WERI-Rb-1 (cell line): ENCODE data around the gene APEX1.
"Not testable (repeated sequence)": the region's sequence is repeated elsewhere in the genome, so short reads cannot be mapped to it uniquely, and the experiment has no call there.

ENCODE experiments used
- DNase-seq: peaks from one replicate; pipeline ENCODE4 v3.0.0-alpha.2; 2020
- H3K27ac ChIP-seq: fragments of 250-450 bp; sonication (Bioruptor Pico); 2 replicates; pipeline ENCODE4 v1.5.1; 2020; ENCODE audit warnings: mild to moderate bottlenecking, moderate library complexity
- H3K27me3 ChIP-seq: fragments of 250-450 bp; sonication (Bioruptor Pico); 2 replicates; pipeline ENCODE4 v1.5.1; 2021; ENCODE audit warnings: mild to moderate bottlenecking, low read depth, moderate library complexity; ENCODE audit not compliant: insufficient read depth, severe bottlenecking
- H3K36me3 ChIP-seq: fragments of 250-450 bp; sonication (Bioruptor Pico); 2 replicates; pipeline ENCODE4 v1.5.1; 2020; ENCODE audit warnings: mild to moderate bottlenecking, moderate library complexity
- H3K4me3 ChIP-seq: 2 replicates; pipeline ENCODE4 v1.5.1; 2011; ENCODE audit warnings: low read depth, mild to moderate bottlenecking, control low read depth, low read length
- H3K9me3 ChIP-seq: fragments of 250-450 bp; sonication (Bioruptor Pico); 2 replicates; pipeline ENCODE4 v1.5.1; 2021; ENCODE audit warnings: mild to moderate bottlenecking, moderate library complexity; ENCODE audit not compliant: severe bottlenecking
- TF ChIP-seq, protein P1 (sequence below): IDR thresholded peaks from 2 replicates; pipeline ENCODE4 v1.5.1; 2011; ENCODE audit warnings: low read depth, mild to moderate bottlenecking, control low read depth, inconsistent platforms, low read length

The APEX1 gene

DNA sequence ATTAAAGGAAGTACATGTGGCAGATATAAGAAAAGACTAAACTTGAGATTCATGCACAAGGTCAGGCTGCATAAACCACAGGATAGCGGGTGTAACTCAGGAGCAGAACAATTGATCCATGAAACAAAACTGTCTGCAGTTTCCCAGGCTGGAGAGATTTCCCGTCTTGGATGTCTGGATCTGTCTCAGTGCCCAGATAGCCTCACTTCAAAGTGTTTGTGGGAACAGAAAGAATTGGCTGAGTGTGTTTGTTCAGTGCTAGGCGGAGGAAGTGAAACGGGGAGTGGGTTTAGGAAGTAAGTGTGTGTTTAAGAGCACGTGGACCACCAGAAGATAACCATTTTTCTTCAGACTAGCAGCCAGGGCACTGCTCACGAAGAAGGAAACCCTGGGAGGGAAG lies 48.9 kb downstream of the APEX1 start:
- Histone ChIP-seq H3K36me3 (no peaks in the 10 kb centered on the region), H3K27me3 (no peaks in the 10 kb centered on the region), H3K27ac (no peak overlapping the region), H3K4me3 (no peak overlapping the region), H3K9me3 (no peaks in the 10 kb centered on the region)
- TF ChIP-seq, protein P1, sequence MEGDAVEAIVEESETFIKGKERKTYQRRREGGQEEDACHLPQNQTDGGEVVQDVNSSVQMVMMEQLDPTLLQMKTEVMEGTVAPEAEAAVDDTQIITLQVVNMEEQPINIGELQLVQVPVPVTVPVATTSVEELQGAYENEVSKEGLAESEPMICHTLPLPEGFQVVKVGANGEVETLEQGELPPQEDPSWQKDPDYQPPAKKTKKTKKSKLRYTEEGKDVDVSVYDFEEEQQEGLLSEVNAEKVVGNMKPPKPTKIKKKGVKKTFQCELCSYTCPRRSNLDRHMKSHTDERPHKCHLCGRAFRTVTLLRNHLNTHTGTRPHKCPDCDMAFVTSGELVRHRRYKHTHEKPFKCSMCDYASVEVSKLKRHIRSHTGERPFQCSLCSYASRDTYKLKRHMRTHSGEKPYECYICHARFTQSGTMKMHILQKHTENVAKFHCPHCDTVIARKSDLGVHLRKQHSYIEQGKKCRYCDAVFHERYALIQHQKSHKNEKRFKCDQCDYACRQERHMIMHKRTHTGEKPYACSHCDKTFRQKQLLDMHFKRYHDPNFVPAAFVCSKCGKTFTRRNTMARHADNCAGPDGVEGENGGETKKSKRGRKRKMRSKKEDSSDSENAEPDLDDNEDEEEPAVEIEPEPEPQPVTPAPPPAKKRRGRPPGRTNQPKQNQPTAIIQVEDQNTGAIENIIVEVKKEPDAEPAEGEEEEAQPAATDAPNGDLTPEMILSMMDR: no peak
- DNase-seq: no peak

DNA sequence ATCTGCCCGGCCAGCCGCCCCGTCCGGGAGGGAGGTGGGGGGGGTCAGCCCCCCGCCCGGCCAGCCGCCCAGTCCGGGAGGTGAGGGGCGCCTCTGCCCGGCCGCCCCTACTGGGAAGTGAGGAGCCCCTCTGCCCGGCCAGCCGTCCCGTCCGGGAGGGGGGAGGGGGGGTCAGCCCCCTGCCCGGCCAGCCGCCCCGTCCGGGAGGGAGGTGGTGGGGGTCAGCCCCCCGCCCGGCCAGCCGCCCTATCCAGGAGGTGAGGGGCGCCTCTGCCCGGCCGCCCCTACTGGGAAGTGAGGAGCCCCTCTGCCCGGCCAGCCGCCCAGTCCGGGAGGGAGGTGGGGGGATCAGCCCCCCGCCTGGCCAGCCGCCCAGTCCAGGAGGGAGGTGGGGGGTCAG lies 51.2 kb downstream of the APEX1 start:
- H3K27me3 ChIP-seq, DNase-seq, H3K36me3 ChIP-seq, H3K4me3 ChIP-seq, H3K9me3 ChIP-seq, H3K27ac ChIP-seq: not testable (repeated sequence)

DNA sequence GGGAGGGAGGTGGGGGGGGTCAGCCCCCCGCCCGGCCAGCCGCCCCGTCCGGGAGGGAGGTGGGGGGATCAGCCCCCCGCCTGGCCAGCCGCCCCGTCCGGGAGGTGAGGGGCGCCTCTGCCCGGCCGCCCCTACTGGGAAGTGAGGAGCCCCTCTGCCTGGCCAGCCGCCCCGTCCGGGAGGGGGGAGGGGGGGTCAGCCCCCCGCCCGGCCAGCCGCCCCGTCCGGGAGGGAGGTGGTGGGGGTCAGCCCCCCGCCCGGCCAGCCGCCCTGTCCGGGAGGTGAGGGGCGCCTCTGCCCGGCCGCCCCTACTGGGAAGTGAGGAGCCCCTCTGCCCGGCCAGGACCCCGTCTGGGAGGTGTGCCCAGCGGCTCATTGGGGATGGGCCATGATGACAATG lies 51.7 kb downstream of the APEX1 start:
- H3K9me3 ChIP-seq, H3K4me3 ChIP-seq, DNase-seq, H3K36me3 ChIP-seq, H3K27ac ChIP-seq: not testable (repeated sequence)
- H3K27me3 ChIP-seq: peaks cover 13% of the 10 kb centered on the region
